H1 (cell line): Measurements from ENCODE around the gene ALDH1A2.
A peak's percentile ranks its signal among the peaks of the same experiment; 100 is the strongest.

ENCODE experiments used
- CEBPB ChIP-seq: IDR thresholded peaks from 2 replicates; pipeline ENCODE4 v1.6.1; 2012; ENCODE audit warnings: low read depth, low read length
- EP300 ChIP-seq, 2 experiments: IDR thresholded peaks; 1 replicate in 1 of 2; 2 replicates in 1 of 2; pipeline ENCODE4 v1.6.1; 2011 to 2012; ENCODE audit warnings: low read depth in 2 of 2, low read length in 2 of 2, mild to moderate bottlenecking in 2 of 2, borderline replicate concordance in 1 of 2, inconsistent platforms in 1 of 2, moderate library complexity in 1 of 2
- MAX ChIP-seq: IDR thresholded peaks from 2 replicates; pipeline ENCODE4 v1.6.1; 2012; ENCODE audit warnings: inconsistent platforms
- POLR2A ChIP-seq, 2 experiments: IDR thresholded peaks; 1 replicate in 1 of 2; 2 replicates in 1 of 2; pipeline ENCODE4 v1.6.1; 2011; ENCODE audit warnings: low read depth in 2 of 2, low read length in 2 of 2, mild to moderate bottlenecking in 2 of 2; ENCODE audit errors: control extremely low read depth in 1 of 2
- RAD21 ChIP-seq, 2 experiments: IDR thresholded peaks in 1 of 2; conservative IDR thresholded peaks in 1 of 2; 2 replicates each; pipeline ENCODE4 v1.6.1; 2011; ENCODE audit warnings: low read depth in 2 of 2, low read length in 2 of 2, improper control_type of control experiment in 1 of 2, inconsistent platforms in 1 of 2, mild to moderate bottlenecking in 1 of 2, moderate library complexity in 1 of 2
- TAF1 ChIP-seq: IDR thresholded peaks from 2 replicates; pipeline ENCODE4 v1.6.1; 2011; ENCODE audit warnings: mild to moderate bottlenecking, low read depth, low read length
- TCF12 ChIP-seq: IDR thresholded peaks from 2 replicates; pipeline ENCODE4 v1.6.1; 2011; ENCODE audit warnings: low read depth, mild to moderate bottlenecking, low read length
- TF ChIP-seq, protein P1 (sequence below), 3 experiments: IDR thresholded peaks; 1 replicate in 2 of 3; 2 replicates in 1 of 3; pipeline versions ENCODE4 v1.5.1 to v1.6.1; 2011; ENCODE audit warnings: low read length in 3 of 3, mild to moderate bottlenecking in 3 of 3, inconsistent platforms in 2 of 3, low read depth in 1 of 3, moderate library complexity in 1 of 3; ENCODE audit not compliant: insufficient read depth in 1 of 3; ENCODE audit errors: control extremely low read depth in 1 of 3

DNA sequence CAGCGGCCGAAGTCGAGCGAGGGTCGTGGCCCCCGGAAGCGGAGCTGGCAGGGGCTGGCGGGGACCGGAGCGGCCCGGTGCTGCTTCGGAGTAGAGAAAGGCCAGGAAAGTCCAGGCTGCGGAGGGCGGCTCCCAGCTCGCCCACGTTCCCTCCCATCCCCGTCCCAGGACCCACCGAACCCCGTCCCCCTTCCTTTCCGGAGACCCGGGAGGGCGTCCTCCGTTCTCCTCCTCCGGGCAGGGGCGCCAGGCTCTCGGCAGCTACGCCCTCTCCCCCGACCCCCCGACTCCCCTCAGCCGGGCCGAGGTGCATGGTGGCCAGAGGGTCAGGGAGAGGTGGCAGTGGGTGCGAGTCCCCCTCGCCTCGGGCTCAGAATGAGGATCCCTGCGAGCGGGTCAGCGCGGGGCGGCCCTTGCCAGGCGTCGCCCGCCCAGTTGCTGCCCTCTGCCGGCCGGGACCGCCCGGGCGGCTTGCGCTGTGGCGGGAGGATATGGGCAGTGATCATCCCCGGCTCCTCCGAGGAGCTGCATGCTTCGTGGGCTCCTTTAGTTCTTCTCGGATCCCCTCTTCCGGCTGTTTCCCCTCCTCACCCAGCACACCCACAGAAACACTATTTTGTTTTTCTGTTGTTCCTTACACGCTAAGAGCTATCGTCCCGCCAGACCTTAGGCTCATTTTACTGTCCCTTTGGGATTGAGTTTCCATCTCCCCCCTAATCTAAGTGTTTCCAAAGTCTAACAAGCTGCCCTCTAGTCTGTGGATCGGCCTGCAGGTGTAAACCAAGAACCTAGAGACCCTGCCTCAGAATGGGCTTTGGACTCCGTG, 744 bp upstream of the ALDH1A2 start:
- no peak for TF ChIP-seq POLR2A (IDR thresholded peaks at IDR 0.05; ENCODE audit: control extremely low read depth in 1 of 2, low read depth in 2 of 2, low read length in 2 of 2)
- peak; percentile 68 to 81 for TF ChIP-seq RAD21 (IDR thresholded peaks at IDR 0.05 in 1 of 2, conservative IDR thresholded peaks at IDR 0.05 in 1 of 2; ENCODE audit: low read depth in 2 of 2, low read length in 2 of 2)
- peak; percentile 13; the same call in 1 of the 2 replicates for TF ChIP-seq TAF1
- no peak for TF ChIP-seq TCF12
- TF ChIP-seq, protein P1, sequence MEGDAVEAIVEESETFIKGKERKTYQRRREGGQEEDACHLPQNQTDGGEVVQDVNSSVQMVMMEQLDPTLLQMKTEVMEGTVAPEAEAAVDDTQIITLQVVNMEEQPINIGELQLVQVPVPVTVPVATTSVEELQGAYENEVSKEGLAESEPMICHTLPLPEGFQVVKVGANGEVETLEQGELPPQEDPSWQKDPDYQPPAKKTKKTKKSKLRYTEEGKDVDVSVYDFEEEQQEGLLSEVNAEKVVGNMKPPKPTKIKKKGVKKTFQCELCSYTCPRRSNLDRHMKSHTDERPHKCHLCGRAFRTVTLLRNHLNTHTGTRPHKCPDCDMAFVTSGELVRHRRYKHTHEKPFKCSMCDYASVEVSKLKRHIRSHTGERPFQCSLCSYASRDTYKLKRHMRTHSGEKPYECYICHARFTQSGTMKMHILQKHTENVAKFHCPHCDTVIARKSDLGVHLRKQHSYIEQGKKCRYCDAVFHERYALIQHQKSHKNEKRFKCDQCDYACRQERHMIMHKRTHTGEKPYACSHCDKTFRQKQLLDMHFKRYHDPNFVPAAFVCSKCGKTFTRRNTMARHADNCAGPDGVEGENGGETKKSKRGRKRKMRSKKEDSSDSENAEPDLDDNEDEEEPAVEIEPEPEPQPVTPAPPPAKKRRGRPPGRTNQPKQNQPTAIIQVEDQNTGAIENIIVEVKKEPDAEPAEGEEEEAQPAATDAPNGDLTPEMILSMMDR (IDR thresholded peaks at IDR 0.05; ENCODE audit: control extremely low read depth in 1 of 3, insufficient read depth in 1 of 3, low read depth in 1 of 3, low read length in 3 of 3), result peak; percentile 74 to 90 (median 79)
- no peak for TF ChIP-seq MAX
- TF ChIP-seq EP300 (IDR thresholded peaks at IDR 0.05; ENCODE audit: borderline replicate concordance in 1 of 2, low read depth in 2 of 2, low read length in 2 of 2), result no peak
- TF ChIP-seq CEBPB, result no peak
